Suprapubic skin (tissue), 4 donors: ENCODE measurements around the gene ADAM11. TPM values are rescaled to one million over a fixed set of nuclear protein-coding genes. Genes with fewer than 3 reads are reported as not detected.

Source experiments
- DNase-seq, 2 donors: peaks; one replicate each; pipeline ENCODE4 v3.0.0-alpha.2; 2019; ENCODE audit warnings: low spot score in 2 of 2
- H3K27ac ChIP-seq: fragments of 200-600 bp; sonication (generic); one replicate; pipeline ENCODE4 v1.5.1; 2019
- H3K27me3 ChIP-seq: fragments of 200-600 bp; sonication (generic); one replicate; pipeline ENCODE4 v1.5.1; 2019
- H3K36me3 ChIP-seq: fragments of 200-600 bp; sonication (generic); one replicate; pipeline ENCODE4 v1.5.1; 2019
- H3K4me1 ChIP-seq: fragments of 200-600 bp; sonication (generic); one replicate; pipeline ENCODE4 v1.5.1; 2019
- H3K4me3 ChIP-seq: fragments of 200-600 bp; sonication (generic); one replicate; pipeline ENCODE4 v1.5.1; 2019; ENCODE audit warnings: mild to moderate bottlenecking
- H3K9me3 ChIP-seq: fragments of 200-600 bp; sonication (generic); one replicate; pipeline ENCODE4 v1.5.1; 2019
- EP300 ChIP-seq: sonication (generic); formaldehyde crosslinking; IDR thresholded peaks from one replicate; pipeline ENCODE4 v1.6.1; 2017; ENCODE audit warnings: antibody characterized with exemption
- POLR2A ChIP-seq, 2 donors: fragments of 450-650 bp; IDR thresholded peaks; one replicate each; pipeline ENCODE4 v1.6.1; 2017; ENCODE audit warnings: antibody characterized with exemption in 2 of 2, mild to moderate bottlenecking in 2 of 2, moderate library complexity in 2 of 2
- POLR2AphosphoS5 ChIP-seq, 3 donors: sonication (generic); formaldehyde crosslinking; IDR thresholded peaks; one replicate each; pipeline ENCODE4 v1.6.1; 2017; ENCODE audit warnings: antibody characterized with exemption in 3 of 3
- WGBS: methylation state at CpG from one replicate; pipeline ENCODE4 v1.1.5; 2018; 5-methylcytosine and 5-hydroxymethylcytosine counted together
- total RNA-seq, 4 donors: library from RNA; depleted of rRNA; stranded (reverse); fragments of >200 nt; gene quantifications; one replicate each; pipeline ENCODE4 v1.1.0, GENCODE V29; 2016
- TF ChIP-seq, protein P1 (sequence below), 2 donors: fragments of 200-600 bp in 1 of 2; fragments of 450-650 bp in 1 of 2; sonication (generic) in 1 of 2; IDR thresholded peaks; one replicate each; pipeline ENCODE4 v1.5.1; 2016 to 2019; ENCODE audit warnings: antibody characterized with exemption in 2 of 2, mild to moderate bottlenecking in 1 of 2, moderate library complexity in 1 of 2

The ADAM11 gene
- total RNA-seq, 4 donors from 2014 or later: 0.98 to 1.5 (median 1.1) TPM

- H3K27me3 ChIP-seq: peaks cover 30% of the 10 kb centered on the region
- H3K4me3 ChIP-seq: no peak overlapping the region
- H3K9me3 ChIP-seq: no peaks in the 10 kb centered on the region
- no peaks in the 10 kb centered on the region for H3K36me3 ChIP-seq
- WGBS: 59% methylated on average over 6 of the region's 6 CpGs
- DNase-seq: no peak
- H3K27ac ChIP-seq: no peak overlapping the region
- TF ChIP-seq POLR2AphosphoS5 (IDR thresholded peaks at IDR 0.05) (no peak), POLR2A (IDR thresholded peaks at IDR 0.05) (no peak), EP300 (no peak)
- TF ChIP-seq, protein P1, sequence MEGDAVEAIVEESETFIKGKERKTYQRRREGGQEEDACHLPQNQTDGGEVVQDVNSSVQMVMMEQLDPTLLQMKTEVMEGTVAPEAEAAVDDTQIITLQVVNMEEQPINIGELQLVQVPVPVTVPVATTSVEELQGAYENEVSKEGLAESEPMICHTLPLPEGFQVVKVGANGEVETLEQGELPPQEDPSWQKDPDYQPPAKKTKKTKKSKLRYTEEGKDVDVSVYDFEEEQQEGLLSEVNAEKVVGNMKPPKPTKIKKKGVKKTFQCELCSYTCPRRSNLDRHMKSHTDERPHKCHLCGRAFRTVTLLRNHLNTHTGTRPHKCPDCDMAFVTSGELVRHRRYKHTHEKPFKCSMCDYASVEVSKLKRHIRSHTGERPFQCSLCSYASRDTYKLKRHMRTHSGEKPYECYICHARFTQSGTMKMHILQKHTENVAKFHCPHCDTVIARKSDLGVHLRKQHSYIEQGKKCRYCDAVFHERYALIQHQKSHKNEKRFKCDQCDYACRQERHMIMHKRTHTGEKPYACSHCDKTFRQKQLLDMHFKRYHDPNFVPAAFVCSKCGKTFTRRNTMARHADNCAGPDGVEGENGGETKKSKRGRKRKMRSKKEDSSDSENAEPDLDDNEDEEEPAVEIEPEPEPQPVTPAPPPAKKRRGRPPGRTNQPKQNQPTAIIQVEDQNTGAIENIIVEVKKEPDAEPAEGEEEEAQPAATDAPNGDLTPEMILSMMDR (IDR thresholded peaks at IDR 0.05): no peak
- peaks cover 20% of the 10 kb centered on the region for H3K4me1 ChIP-seq
Observed at GRCh38 chr17:44773140-44773539, 14.4 kb downstream of the ADAM11 start.

DNA sequence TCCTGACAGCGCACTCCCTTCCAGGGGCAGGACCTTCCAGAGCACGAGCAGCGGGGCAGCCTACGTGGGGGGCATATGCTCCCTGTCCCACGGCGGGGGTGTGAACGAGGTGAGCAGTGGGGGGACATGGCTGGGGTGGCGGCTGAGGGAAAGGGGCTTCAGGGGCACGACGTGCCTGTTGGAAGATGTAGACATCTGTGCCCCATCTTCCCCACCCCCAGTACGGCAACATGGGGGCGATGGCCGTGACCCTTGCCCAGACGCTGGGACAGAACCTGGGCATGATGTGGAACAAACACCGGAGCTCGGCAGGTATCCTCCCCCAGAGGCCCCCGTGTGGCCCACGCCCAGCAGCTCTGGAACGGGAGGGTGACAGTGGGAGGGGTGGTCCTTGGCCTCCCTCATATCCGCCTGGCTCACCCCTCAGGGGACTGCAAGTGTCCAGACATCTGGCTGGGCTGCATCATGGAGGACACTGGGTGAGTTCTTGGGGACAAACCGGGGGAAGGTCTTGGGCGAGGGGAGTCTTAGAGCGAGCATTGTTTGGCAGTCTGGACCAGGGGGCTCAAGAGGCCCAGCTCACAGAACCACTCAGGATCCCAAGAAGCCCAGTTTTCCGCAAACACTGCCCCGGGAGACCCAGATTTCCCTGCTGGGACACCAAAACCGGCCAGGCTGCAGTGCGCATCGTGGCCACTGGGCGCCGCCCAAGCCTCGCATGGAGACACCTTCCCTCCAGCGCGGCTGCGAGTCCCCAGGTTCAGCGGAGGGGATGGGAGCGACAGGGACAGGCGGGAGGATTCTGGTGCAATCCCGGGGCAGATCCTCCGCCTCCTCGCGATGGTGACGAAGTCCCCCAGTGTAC, 15.7 kb downstream of the ADAM11 start:
- Histone ChIP-seq H3K27me3 (peaks cover 32% of the 10 kb centered on the region), H3K4me3 (peak overlapping the region; percentile 57), H3K4me1 (peaks cover 24% of the 10 kb centered on the region), H3K27ac (no peak overlapping the region), H3K9me3 (no peaks in the 10 kb centered on the region), H3K36me3 (no peaks in the 10 kb centered on the region)
- peak; percentile 92 to 96 for DNase-seq
- TF ChIP-seq, protein P1 (IDR thresholded peaks at IDR 0.05): peak; percentile 89 to 98
- no peak for TF ChIP-seq EP300
- WGBS: 40% methylated on average over 1 of the region's 42 CpGs

DNA sequence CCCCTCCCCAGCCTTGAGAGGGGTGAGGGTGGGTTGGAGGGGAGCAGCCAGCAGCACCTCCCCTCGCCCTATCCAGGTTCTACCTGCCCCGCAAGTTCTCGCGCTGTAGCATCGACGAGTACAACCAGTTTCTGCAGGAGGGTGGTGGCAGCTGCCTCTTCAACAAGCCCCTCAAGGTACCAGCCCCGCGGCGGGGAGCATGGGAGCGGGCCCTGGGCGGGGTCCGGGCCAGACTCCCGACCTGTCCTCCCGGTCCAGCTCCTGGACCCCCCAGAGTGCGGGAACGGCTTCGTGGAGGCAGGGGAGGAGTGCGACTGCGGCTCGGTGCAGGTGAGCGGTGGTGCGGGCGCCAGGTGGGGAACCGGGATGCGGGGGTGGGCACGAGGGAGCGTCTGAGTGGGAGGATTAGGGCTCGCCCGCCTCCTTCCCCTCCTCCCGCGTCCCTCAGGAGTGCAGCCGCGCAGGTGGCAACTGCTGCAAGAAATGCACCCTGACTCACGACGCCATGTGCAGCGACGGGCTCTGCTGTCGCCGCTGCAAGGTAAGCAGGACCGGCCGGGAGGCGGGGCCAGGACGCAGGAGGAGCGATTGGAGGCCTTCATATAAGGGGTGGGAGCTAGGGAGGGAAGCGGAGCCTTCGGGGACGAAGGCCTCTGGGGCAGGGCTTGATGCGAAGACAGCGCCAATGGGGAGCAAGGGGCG, 16.5 kb downstream of the ADAM11 start:
- H3K27me3 ChIP-seq: peaks cover 37% of the 10 kb centered on the region
- H3K27ac ChIP-seq: peak overlapping the region; percentile 36

DNA sequence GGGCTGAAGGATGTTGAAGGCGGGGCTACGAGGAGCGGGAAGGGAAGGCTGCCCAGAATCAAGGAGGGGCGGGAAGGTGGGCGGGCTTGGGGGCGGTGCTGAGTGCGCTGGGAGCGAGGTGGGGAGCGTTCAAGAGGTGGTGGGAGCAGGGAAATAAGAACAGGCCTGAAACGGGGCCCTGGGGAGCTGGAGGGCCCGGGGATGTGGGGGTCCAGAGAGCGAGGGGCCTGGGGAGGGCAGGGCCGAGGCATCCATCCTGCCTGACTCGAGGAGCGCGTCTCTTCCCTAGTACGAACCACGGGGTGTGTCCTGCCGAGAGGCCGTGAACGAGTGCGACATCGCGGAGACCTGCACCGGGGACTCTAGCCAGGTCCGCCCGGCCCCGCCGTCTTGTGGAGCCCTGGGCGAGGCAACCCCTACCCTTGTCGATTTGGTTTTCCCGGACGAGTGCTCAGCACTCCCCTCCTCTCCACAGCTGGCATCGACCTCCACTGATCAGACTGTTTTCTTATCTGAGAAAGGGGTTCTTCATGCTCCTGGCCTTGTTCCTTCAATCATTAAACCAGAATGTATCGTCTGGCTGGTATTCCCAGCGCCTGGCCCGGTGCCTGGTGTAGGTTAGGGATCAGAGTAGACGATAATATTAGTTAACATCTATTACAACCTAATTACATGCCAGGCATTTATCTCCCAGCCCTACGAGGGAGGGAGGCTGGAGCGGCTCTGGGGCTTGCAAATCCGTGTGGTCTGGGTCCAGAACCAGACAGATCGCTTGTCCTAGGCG, 17.2 kb downstream of the ADAM11 start:
- Histone ChIP-seq H3K27ac (no peak overlapping the region), H3K4me1 (peaks cover 26% of the 10 kb centered on the region), H3K9me3 (no peaks in the 10 kb centered on the region), H3K27me3 (peaks cover 39% of the 10 kb centered on the region), H3K36me3 (no peaks in the 10 kb centered on the region), H3K4me3 (peak overlapping the region; percentile 57)
- WGBS: 7% methylated on average over 43 of the region's 43 CpGs
- DNase-seq: no peak
- TF ChIP-seq EP300: no peak

More for the DNA sequence above, 16.5 kb downstream of the ADAM11 start:
- TF ChIP-seq POLR2AphosphoS5 (IDR thresholded peaks at IDR 0.05): no peak
- TF ChIP-seq, protein P1 (IDR thresholded peaks at IDR 0.05): peak in 1 of 2 donors; percentile 2
- no peak for TF ChIP-seq EP300
- TF ChIP-seq POLR2A (IDR thresholded peaks at IDR 0.05): no peak
- Histone ChIP-seq H3K36me3 (no peaks in the 10 kb centered on the region), H3K4me1 (peaks cover 26% of the 10 kb centered on the region), H3K4me3 (peak overlapping the region; percentile 57), H3K9me3 (no peaks in the 10 kb centered on the region)
- 0% methylated on average over 30 of the region's 50 CpGs for WGBS
- peak; percentile 97 to 98 for DNase-seq

DNA sequence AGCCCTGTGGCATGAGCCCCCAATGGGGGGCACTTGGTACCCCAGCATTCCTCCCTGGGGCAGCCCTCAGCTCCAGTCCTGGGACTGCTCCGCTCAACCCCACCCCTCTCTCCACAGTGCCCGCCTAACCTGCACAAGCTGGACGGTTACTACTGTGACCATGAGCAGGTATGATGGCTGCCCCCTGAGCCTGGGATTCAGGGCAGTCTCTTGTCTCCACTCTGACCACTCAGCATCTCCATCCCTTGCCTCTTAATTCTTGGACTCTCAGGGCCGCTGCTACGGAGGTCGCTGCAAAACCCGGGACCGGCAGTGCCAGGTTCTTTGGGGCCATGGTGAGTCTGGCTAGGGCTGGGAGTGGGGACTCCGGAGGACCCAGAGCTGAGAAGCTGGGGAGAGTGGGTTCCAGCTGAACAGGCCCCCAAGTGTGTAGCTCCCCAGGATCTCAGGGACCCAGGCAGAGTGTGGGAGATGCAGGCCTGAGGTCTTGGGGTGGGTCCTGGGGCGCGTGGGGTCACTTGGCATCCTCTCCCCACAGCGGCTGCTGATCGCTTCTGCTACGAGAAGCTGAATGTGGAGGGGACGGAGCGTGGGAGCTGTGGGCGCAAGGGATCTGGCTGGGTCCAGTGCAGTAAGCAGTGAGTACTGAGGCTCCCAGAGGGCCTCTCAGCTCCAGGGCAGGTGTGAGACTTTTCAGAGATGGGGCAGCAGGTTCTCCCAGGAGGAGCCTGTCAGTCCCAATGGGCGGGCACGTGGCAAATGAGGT, 18.0 kb downstream of the ADAM11 start:
- no peak overlapping the region for H3K27ac ChIP-seq
- 83% methylated on average over 19 of the region's 19 CpGs for WGBS
- no peaks in the 10 kb centered on the region for H3K36me3 ChIP-seq
- no peak for DNase-seq
- TF ChIP-seq, protein P1 (IDR thresholded peaks at IDR 0.05): no peak
- TF ChIP-seq POLR2A (IDR thresholded peaks at IDR 0.05): no peak
- no peak for TF ChIP-seq POLR2AphosphoS5 (IDR thresholded peaks at IDR 0.05)
- no peak for TF ChIP-seq EP300
- no peaks in the 10 kb centered on the region for H3K9me3 ChIP-seq
- H3K4me1 ChIP-seq: peaks cover 26% of the 10 kb centered on the region
- no peak overlapping the region for H3K4me3 ChIP-seq
- H3K27me3 ChIP-seq: peaks cover 35% of the 10 kb centered on the region
